Karpas-422 (cell line): Measurements from ENCODE around the gene MS4A2. TPM values are rescaled to one million over a fixed set of nuclear protein-coding genes. Genes with fewer than 3 reads are reported as not detected.
"Not testable (repeated sequence)": the region's sequence is repeated elsewhere in the genome, so short reads cannot be mapped to it uniquely, and the experiment has no call there.

Experiments
- DNase-seq: peaks from one replicate; pipeline ENCODE4 v3.0.0-alpha.2; 2015
- H2AFZ ChIP-seq: fragments of 200-600 bp; sonication (generic); 2 replicates; pipeline ENCODE4 v1.6.1; 2014; ENCODE audit warnings: antibody characterized with exemption, low read length, mixed read lengths
- H3K27ac ChIP-seq: fragments of 200-600 bp; sonication (generic); 2 replicates; pipeline ENCODE4 v1.5.1; 2014; ENCODE audit warnings: mild to moderate bottlenecking, low read length, moderate library complexity
- H3K27me3 ChIP-seq: fragments of 200-600 bp; sonication (generic); 2 replicates; pipeline ENCODE4 v1.6.1; 2014; ENCODE audit warnings: low read length, mixed read lengths
- H3K36me3 ChIP-seq: fragments of 200-600 bp; sonication (generic); 2 replicates; pipeline ENCODE4 v1.6.1; 2014; ENCODE audit warnings: low read length, mixed read lengths; ENCODE audit not compliant: insufficient read depth
- H3K4me1 ChIP-seq: fragments of 200-600 bp; sonication (generic); 2 replicates; pipeline ENCODE4 v1.6.1; 2014; ENCODE audit warnings: mild to moderate bottlenecking, low read length, mixed read lengths
- H3K4me2 ChIP-seq: fragments of 200-600 bp; sonication (generic); 2 replicates; pipeline ENCODE4 v1.6.1; 2014; ENCODE audit warnings: low read length, low read depth, mild to moderate bottlenecking; ENCODE audit not compliant: poor library complexity, severe bottlenecking
- H3K4me3 ChIP-seq: fragments of 200-600 bp; sonication (generic); 2 replicates; pipeline ENCODE4 v1.5.1; 2014; ENCODE audit warnings: mild to moderate bottlenecking, antibody characterized with exemption, low read length, mixed read lengths
- H3K79me2 ChIP-seq: fragments of 200-600 bp; sonication (generic); 2 replicates; pipeline ENCODE4 v1.6.1; 2014; ENCODE audit warnings: mild to moderate bottlenecking, low read length, mixed read lengths
- H3K9ac ChIP-seq: fragments of 200-600 bp; sonication (generic); 2 replicates; pipeline ENCODE4 v1.6.0; 2014; ENCODE audit warnings: low read length
- H3K9me2 ChIP-seq: fragments of 200-600 bp; sonication (generic), shearing (Covaris generic); replicated peaks from 2 replicates; pipeline ENCODE4 v1.6.0; 2014; ENCODE audit warnings: mild to moderate bottlenecking, low read length, moderate library complexity; ENCODE audit not compliant: insufficient read depth
- H3K9me3 ChIP-seq: fragments of 300-700, 200-600 bp; sonication (generic); 2 replicates; pipeline ENCODE4 v1.6.1; 2014; ENCODE audit warnings: low read length, mixed read lengths
- H4K20me1 ChIP-seq: fragments of 200-600 bp; sonication (generic); 2 replicates; pipeline ENCODE4 v1.6.1; 2014; ENCODE audit warnings: mild to moderate bottlenecking, antibody characterized with exemption, low read length, low read depth; ENCODE audit not compliant: insufficient read depth
- total RNA-seq: library from RNA; depleted of rRNA; stranded (reverse); fragments of >200 nt; shearing (Covaris generic); gene quantifications from 2 replicates; pipeline ENCODE4 v1.2.3, GENCODE V29; 2014; ENCODE audit warnings: low replicate concordance

The MS4A2 gene
- total RNA-seq, 1 experiment from 2014 or later: not detected

DNA sequence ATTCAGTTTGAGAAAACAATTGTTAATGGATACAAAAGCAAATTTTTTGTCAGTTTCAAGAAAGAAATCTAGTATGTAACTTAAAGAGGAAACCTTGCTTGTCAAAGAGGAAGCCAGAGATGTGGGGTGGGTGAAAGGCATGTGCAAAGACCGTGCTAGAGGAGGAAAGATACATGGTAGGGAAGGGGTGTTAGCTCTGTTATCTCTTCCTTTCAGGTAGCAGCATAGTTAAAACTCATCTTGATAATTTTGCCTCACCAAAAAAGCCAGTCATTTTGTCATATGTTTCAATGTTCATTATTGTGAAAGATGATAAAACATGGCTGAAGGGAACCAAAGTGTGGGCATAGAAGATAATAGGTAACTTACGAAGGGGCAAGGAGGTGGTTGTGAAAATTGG, 2.6 kb upstream of the MS4A2 start:
- Histone ChIP-seq H3K9me3 (no peaks in the 10 kb centered on the region), H2AFZ (no peak overlapping the region), H3K9me2 (no peaks in the 10 kb centered on the region), H3K36me3 (no peaks in the 10 kb centered on the region), H4K20me1 (no peaks in the 10 kb centered on the region), H3K27ac (no peak overlapping the region), H3K79me2 (no peaks in the 10 kb centered on the region), H3K27me3 (no peaks in the 10 kb centered on the region), H3K4me1 (no peaks in the 10 kb centered on the region), H3K4me2 (no peak overlapping the region), H3K9ac (no peak overlapping the region), H3K4me3 (no peak overlapping the region)
- DNase-seq: no peak

DNA sequence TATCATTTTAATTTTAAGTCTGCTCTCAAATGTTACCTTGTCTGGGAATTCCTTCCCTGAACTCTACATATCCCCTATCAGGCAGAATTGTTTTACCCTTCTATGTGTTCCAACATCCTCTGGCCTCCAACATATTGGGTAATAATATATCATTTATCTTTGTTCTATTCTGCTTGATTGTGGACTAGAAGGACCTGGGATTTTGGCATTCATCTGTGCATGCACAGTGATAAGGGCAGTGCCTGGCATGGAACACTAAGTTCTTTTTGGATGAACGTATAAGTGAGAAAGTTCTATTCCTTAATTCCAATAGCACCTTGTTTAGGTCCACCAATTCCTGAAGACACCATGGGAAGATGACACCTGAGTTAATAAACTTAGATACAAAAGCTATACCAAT, 1.2 kb upstream of the MS4A2 start:
- Histone ChIP-seq H3K4me1 (no peaks in the 10 kb centered on the region), H3K9me3 (no peaks in the 10 kb centered on the region)

GRCh38 chr11:60095477-60096120, 7.1 kb downstream of the MS4A2 start:
- no peaks in the 10 kb centered on the region for H3K27me3 ChIP-seq
- no peaks in the 10 kb centered on the region for H3K4me1 ChIP-seq
- H3K9me2 ChIP-seq: no peaks in the 10 kb centered on the region
- H3K9me3 ChIP-seq: no peaks in the 10 kb centered on the region
- no peak overlapping the region for H3K4me2 ChIP-seq
- H4K20me1 ChIP-seq: no peaks in the 10 kb centered on the region
- no peaks in the 10 kb centered on the region for H3K79me2 ChIP-seq
- H3K9ac ChIP-seq: no peak overlapping the region
- no peak overlapping the region for H3K27ac ChIP-seq
- H3K4me3 ChIP-seq: no peak overlapping the region
- DNase-seq: no peak
- no peaks in the 10 kb centered on the region for H3K36me3 ChIP-seq
- no peak overlapping the region for H2AFZ ChIP-seq

More for the DNA sequence above, 1.2 kb upstream of the MS4A2 start:
- Histone ChIP-seq H4K20me1 (no peaks in the 10 kb centered on the region), H3K27me3 (no peaks in the 10 kb centered on the region), H3K9ac (no peak overlapping the region), H3K79me2 (no peaks in the 10 kb centered on the region), H3K36me3 (no peaks in the 10 kb centered on the region), H3K27ac (no peak overlapping the region), H3K4me3 (no peak overlapping the region), H2AFZ (no peak overlapping the region), H3K4me2 (no peak overlapping the region), H3K9me2 (no peaks in the 10 kb centered on the region)
- DNase-seq: no peak

DNA sequence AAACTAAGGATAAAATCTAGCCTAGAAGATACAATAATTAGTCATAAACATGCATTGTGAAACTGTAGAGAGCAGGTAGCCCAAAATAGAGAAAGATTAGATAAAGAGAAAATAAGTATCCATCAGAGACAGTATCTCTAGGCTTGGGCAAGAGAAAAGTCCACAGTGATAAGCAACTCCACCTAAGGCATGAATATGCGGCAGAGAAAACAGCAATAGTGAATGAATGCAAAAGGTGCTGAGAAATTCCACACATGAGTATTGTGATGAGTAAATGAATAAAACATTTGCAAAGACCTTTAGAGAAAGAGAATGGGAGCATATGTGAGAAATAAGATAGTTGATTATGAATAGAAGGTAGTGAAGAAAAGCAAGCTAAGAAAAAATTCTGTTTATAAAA, 8.7 kb downstream of the MS4A2 start:
- Histone ChIP-seq H3K27ac (no peak overlapping the region), H3K4me3 (no peak overlapping the region), H3K36me3 (no peaks in the 10 kb centered on the region), H3K4me1 (no peaks in the 10 kb centered on the region), H2AFZ (no peak overlapping the region), H3K27me3 (no peaks in the 10 kb centered on the region), H4K20me1 (no peaks in the 10 kb centered on the region), H3K9me2 (no peaks in the 10 kb centered on the region), H3K79me2 (no peaks in the 10 kb centered on the region), H3K9ac (no peak overlapping the region), H3K4me2 (no peak overlapping the region), H3K9me3 (no peaks in the 10 kb centered on the region)
- no peak for DNase-seq

GRCh38 chr11:60098508-60098907, 10.0 kb downstream of the MS4A2 start:
- no peak overlapping the region for H3K4me3 ChIP-seq
- no peaks in the 10 kb centered on the region for H3K79me2 ChIP-seq
- H3K9me2 ChIP-seq: no peaks in the 10 kb centered on the region
- no peak overlapping the region for H2AFZ ChIP-seq
- H3K9ac ChIP-seq: no peak overlapping the region
- no peaks in the 10 kb centered on the region for H3K4me1 ChIP-seq
- no peaks in the 10 kb centered on the region for H3K36me3 ChIP-seq
- no peaks in the 10 kb centered on the region for H4K20me1 ChIP-seq
- no peaks in the 10 kb centered on the region for H3K27me3 ChIP-seq
- no peak for DNase-seq
- no peaks in the 10 kb centered on the region for H3K9me3 ChIP-seq
- no peak overlapping the region for H3K4me2 ChIP-seq
- no peak overlapping the region for H3K27ac ChIP-seq

DNA sequence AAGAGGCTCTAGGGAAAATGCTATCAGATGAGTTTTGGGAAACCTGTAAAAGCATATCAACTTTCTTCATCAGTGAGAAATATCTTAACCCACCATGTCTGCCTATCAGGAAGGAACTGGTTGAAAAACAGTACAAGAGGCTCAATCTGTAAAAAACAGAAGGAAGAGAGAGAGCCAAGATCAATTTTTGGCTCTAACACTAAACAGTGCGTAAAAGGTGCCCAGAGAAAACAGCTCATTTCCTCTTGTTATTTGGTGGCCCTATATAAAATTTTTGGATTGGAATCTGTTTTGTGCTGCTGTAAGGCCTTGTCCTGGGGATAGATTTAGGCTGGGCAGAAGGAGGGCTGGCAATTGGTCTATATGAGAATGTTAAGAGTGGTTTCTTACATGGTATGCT, 12.1 kb downstream of the MS4A2 start:
- Histone ChIP-seq H3K4me1 (no peaks in the 10 kb centered on the region), H3K4me3 (no peak overlapping the region), H4K20me1 (no peaks in the 10 kb centered on the region), H3K9me3 (no peaks in the 10 kb centered on the region), H3K36me3 (no peaks in the 10 kb centered on the region), H3K79me2 (no peaks in the 10 kb centered on the region), H3K4me2 (no peak overlapping the region), H3K27me3 (no peaks in the 10 kb centered on the region), H3K9ac (no peak overlapping the region), H3K9me2 (no peaks in the 10 kb centered on the region), H2AFZ (no peak overlapping the region), H3K27ac (no peak overlapping the region)
- no peak for DNase-seq

GRCh38 chr11:60101368-60101767, 12.9 kb downstream of the MS4A2 start:
- H3K36me3 ChIP-seq, H3K4me3 ChIP-seq, H3K27ac ChIP-seq, H3K4me1 ChIP-seq, H3K9ac ChIP-seq, H3K9me2 ChIP-seq, H3K9me3 ChIP-seq, H3K79me2 ChIP-seq, H2AFZ ChIP-seq, H3K27me3 ChIP-seq, H3K4me2 ChIP-seq, DNase-seq, H4K20me1 ChIP-seq: not testable (repeated sequence)

DNA sequence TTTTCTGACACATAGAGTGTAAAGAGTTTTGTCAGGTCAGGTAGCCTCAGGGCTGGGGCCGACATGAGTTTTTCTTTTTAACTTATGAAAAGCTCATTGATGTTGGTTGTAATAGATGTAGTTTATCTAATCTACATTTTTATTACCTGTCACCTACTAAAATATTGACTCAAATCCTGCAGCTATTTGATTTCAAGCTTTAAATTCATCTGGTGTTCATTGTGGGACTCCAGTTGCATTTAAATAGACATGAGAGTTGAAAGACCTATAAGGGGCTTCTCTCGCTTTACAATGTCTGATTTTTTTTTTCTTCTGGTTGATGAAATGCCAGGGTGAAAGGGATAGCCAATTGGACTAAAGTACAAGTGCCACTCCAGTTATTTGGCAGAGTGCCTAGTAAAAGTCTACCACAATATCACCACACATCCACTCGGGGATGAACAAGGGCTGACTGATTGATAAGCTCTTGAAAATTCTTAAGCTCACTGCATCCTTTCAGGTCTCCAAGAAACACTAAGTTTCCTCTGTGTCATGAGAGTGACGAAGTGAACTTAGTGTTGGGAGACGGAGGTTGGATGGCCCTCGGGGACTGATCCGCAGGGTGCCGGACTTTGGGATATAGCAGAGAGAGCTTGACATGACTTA, 16.1 kb downstream of the MS4A2 start:
- not testable (repeated sequence) for H3K9ac ChIP-seq, H3K4me1 ChIP-seq, H4K20me1 ChIP-seq, H3K9me2 ChIP-seq, H2AFZ ChIP-seq, H3K27ac ChIP-seq, H3K79me2 ChIP-seq, H3K4me2 ChIP-seq, H3K4me3 ChIP-seq, H3K36me3 ChIP-seq, DNase-seq, H3K9me3 ChIP-seq, H3K27me3 ChIP-seq
